Measurements from ENCODE around the gene CHST9.
A peak's percentile ranks its signal among the peaks of the same experiment; 100 is the strongest.

The CHST9 gene

DNA sequence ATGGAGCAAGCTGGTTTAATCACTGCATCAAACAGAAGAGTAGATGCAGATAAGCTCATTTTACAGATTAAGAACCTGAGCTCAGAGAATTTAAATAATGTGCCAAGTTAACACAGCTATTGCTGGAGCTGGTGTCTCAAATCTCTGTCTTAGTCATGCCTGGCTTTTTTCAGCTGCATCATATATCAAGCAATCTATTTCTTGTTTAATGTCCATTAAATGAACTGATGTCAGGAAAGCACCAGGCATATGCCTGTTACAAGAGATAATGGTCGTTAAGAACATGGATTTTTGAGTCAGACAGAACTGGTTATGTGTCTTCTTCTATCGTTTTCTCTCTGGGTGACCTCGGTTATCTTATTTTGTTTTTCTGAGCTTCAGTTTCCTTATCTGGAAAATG, 259.8 kb downstream of the CHST9 start:
- DNase-seq = no peak

DNA sequence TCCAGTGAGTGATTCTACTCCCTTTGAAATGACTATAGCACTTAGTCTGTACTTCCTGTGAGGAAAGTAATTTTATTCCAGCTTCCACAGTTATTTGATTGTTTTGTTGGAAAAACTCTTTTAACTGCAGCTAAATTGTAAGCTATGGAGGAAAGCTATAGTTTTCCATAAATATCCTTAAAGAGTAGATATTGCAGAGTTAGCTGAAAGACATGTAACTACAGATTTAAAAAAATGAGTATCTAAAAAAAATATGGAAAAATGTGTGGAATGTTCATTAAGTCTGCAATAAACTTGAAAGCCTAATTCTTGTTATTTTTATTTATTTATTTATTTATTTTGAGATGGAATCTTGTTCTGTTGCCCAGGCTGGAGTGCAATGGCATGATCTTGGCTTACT, 262.8 kb downstream of the CHST9 start:
- no peak for DNase-seq

GRCh38 chr18:26920644-26921043, 264.5 kb downstream of the CHST9 start:
- no peak for DNase-seq

DNA sequence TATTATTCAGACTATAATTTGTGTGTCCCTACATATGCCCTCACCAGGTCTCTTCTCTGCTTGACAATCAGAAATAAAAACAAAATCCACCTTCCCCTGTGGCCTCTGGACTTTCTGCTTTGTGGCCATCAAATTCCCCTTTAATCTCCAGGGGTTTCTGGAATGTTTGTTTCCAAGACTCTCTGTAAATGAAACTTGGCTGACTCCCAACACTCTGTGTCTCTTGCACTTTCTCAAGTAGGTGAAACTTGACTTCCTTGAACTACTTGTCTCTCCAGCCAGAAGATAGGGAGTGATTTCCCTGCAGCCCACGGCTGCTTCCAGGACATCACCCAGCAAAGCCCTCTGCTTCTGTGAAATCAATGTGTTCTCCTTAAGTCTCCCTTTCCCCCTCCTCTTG, 265.5 kb downstream of the CHST9 start:
- DNase-seq = no peak

GRCh38 chr18:26919201-26919600, 265.9 kb downstream of the CHST9 start:
- no peak for DNase-seq

DNA sequence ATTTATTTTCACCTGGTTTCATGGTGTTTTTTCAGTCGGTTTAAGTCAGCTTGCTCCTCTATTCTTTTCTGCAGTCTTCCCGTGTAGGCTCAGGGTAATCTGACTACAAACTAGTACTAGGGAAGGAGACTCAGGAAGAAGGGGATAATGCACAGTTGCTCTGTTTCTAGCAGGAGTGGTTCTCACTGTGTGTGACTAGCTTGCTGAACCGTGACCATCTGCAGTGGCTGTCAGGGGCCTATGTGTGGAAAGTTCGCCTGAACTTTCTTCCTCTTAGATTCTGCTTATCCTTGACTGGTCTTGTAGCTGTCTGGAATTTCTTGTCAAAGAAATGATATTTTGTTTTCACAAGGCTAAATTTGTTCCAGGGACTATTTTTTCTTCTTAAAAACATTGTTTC, 273.3 kb downstream of the CHST9 start:
- DNase-seq = no peak

DNA sequence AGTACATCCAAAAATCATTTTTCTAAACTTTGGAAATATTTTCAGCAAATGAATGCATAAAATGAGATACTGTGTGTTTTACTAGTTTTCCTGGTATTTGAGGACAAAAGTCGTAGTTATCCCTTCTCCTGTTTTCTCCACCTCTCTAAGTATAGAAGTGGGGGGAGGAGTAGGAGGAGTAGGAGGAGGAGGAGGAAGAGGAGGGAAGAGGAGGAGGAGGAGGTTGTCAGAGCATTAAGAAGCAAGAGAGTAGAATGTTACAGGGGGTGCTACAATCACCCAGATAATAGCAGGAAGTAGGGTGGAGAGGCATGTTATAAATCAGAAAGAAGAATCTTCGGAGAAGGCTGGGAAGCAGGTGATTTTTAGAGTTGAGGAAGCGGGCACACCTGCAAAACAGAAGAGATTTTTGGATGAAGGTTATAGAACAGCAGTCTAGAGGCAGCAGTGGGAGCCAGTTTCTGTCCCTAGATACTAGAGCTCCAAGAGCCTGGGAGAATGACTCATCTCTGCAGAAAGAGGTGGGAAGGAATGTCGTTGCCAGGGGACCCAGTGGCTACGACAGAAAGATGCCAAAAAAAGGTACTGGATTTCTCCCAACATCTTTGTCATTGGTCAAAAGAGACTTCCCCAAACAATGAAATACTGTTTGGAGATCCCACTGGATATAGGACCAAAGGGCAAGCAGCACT, 275.4 kb downstream of the CHST9 start:
- no peak for DNase-seq

DNA sequence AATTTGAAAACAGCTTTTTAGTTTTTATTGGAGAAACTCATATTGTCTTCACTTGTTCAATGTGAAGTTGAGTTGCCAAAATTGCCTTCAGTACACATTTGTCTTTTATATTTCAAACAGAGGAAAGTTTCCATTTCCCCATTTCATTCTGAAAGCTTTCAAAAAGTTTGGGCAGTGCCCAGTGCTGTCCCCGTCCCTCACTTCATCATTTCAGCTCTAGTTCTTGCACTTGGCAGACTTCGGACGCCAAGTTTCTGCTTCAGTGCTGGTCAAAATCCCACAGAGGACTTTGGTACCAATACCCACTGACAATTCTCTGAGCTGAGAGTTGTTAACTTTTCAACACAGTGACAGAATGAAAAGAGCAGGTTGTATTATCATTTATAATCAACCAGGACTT, 276.2 kb downstream of the CHST9 start:
- DNase-seq = no peak

DNA sequence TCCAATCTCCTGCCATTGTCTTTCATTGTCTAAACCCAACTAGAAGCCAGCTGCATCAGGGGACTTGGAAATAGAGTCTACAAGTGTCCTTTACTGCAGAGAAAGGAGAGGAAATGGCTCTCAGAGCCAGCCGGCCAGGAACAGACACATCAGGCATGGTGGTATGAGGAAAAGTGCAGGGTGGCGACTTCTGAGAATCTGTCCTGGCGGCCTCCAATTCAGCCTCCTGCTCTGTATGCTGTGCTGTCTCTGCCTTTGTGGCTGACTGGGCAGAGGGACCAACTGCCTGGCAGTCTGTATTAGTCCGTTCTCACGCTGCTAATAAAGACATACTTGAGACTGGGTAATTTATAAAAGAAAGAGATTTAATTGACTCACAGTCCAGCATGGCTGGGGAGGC, 282.8 kb downstream of the CHST9 start:
- no peak for DNase-seq

- no peak for DNase-seq
These were observed 284.1 kb downstream of the CHST9 start for GRCh38 chr18:26901020-26901419.

DNA sequence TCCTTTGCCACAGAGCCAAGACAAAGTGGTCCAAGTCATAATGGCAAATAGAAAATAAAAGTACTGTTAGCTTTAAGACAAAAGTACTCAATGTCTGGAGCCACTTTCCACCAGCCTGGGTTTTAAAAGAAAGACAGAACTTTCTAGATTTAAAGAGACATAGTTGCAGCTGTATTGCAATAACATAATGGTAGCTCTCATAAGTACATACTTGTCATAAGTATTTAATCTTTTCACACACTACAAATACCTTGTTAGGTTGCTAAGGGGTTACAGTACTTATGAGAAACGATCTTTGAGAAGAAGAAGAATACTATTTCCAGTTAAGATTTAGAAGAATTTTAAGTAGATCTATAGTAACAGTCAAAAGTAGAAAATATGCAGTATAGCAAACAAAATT, 290.7 kb downstream of the CHST9 start:
- DNase-seq = no peak

- no peak for DNase-seq
These were observed 291.1 kb downstream of the CHST9 start for GRCh38 chr18:26893996-26894395.

- no peak for DNase-seq
These were observed 296.8 kb downstream of the CHST9 start for GRCh38 chr18:26888259-26888658.

DNA sequence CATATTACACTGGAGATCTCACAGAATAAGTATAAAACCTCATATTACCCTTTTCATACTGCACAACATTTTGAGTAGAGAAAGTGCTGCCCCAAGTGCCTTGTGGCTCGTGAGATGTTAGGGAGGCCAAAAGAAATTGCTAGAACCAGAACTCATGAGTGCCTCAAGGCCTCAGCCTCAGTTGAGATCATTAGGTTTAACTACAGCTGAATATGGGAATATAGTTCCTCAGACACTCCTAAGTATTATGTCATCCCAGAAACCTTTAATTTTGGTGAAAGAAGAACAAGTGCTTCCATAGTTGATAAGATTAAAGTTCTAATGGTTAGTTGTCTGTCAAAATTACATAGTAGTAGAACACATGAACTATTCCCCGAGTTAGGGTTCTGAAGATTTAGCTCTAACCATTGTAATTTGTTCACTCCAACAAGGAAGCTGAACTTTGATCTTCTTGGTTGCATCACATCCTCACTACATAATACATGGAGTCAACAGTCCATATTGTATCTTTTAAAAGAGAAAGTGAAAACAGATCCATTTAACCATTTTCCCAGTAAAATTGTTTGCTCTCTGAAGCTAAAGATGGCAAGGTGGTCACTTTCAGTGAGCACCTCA, 310.0 kb downstream of the CHST9 start:
- DNase-seq = no peak

GRCh38 chr18:26874283-26874682, 310.8 kb downstream of the CHST9 start:
- no peak for DNase-seq

- no peak for DNase-seq
These were observed 315.5 kb downstream of the CHST9 start for GRCh38 chr18:26869640-26870039.

- no peak for DNase-seq
These were observed 316.0 kb downstream of the CHST9 start for GRCh38 chr18:26868968-26869586.

DNA sequence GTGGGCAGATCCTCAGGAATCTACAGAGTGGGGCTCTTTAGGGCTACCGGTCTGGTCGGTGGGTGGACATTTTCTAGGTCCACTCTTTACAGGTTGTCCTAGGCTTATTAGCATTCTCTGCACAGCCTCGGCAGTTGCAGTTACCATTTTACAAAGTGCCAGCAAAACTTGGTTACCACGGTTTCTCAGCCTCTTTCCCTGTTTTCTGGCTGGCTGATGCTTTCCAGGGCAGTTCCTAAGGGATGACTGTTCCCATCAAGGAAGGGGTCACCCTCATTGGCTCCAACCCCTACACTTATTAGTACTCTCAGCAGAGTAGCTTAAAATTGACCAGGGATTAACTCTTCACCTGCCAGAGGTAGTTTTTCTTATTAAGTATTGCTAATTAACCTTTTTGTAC, 317.6 kb downstream of the CHST9 start:
- no peak for DNase-seq

- DNase-seq = no peak
These were observed 319.6 kb downstream of the CHST9 start, which contains the start of gene AQP4 for GRCh38 chr18:26865557-26865956. Gene AQP4, minus strand, starts transcription at chr18:26865707. Its CDS starts 18 bp downstream, at chr18:26865689.

- no peak for DNase-seq
These were observed 320.4 kb downstream of the CHST9 start for GRCh38 chr18:26864658-26865057.

GRCh38 chr18:26863921-26864497, 321.1 kb downstream of the CHST9 start:
- DNase-seq = no peak

- DNase-seq = peak; percentile 46
These were observed 321.8 kb downstream of the CHST9 start for GRCh38 chr18:26863122-26863879.

- DNase-seq = no peak
These were observed 323.0 kb downstream of the CHST9 start for GRCh38 chr18:26862084-26862483.
